GM19351 (cell line): ENCODE results near the gene C5orf15.
A peak's percentile ranks its signal among the peaks of the same experiment; 100 is the strongest.
"Not testable (repeated sequence)": the region's sequence is repeated elsewhere in the genome, so short reads cannot be mapped to it uniquely, and the experiment has no call there.

Source experiments
- ATAC-seq: cut with Tn5 transposase; IDR thresholded peaks from one replicate; pipeline ENCODE4 v1.9.1; 2021; ENCODE audit warnings: mild to moderate bottlenecking, moderate library complexity; ENCODE audit not compliant: unreplicated experiment

C5orf15 gene

DNA sequence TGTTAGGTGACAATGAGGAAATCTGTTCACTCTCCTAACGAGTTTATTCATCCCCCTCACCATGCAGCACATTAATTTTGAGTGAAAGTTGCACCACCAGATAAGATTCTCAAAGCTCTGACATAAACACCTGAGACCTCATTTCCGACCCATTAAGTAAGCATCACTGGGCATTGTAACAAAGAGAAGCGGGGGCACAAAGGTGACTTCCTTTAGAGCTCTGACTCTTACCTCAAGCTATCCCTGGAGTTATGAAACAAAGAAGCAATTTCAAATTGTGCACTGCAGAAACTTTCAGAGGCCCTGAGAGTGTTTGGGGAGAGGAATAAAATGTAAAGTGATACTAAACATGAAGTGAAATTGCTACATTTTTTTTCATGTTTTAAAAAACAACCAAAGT, 29.5 kb downstream of the C5orf15 start:
- peak; percentile 51 for ATAC-seq

DNA sequence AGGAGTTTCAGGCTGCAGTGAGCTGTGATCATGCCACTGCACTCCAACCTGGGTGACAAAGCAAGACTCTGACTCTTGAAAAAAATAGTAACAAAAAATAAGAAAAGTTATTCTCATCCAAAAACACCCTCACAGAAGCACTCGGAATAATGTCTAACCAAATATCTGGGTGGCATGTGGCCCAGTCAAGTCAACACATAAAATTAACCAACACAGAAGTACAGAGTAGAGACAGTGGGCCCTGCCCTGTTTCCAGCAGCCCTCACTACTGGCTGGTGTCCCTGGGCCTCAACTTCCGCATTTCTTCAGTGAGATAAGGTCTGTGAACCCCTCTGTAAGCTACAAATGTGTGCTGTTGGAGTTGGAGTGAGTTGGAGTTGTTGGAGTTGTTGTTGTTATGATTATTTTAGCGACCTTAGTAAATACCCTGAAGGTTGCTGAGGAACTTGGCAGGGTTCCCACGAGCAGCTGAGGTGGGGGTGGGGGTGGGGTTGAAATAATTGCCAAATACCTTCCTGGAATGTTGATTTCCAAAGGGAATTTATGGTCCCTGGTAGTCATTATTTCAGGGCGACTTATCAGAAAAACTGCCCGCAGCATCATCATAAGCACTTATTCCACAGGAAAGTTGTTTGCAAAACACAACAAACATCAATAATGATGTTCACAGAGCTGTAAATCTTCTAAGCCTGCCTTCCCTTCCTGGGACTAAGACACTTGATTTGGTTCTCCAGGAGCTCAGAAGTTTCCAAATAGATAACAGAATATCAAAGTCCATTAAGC, 30.2 kb downstream of the C5orf15 start:
- ATAC-seq: no peak

DNA sequence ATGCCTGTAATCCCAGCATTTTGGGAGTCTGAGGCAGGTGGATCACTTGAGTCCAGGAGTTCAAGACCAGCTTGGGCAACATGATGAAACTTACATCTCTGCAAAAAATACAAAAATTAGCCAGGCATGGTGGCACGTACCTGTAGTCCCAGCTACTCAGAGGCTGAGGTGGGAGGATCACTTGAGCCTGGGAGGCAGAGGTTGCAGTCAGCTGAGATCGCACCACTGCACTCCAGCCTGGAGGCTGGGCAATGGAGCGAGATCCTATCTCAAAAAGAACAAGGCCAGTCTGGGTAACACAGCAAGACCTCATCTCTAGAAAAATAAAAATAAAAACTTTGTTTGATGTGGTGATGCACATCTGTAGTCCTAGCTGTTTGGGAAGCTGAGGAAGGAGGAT, 30.8 kb downstream of the C5orf15 start:
- ATAC-seq: not testable (repeated sequence)

DNA sequence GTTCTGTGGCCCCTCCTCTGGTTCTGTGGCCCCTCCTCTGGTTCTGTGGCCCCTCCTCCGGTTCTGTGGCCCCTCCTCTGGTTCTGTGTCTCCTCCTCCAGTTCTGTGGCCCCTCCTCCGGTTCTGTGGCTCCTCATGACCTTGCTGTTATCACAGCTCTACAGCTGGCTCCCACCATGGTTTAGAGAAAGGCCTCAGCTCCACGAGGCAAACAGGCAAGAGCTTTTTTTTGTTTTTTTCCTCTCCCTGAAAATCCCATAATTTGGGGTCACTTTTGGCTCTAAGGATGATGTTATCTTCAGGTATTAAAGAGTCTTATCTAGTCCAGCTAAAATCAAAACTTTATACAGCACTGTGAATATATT, 31.8 kb downstream of the C5orf15 start:
- no peak for ATAC-seq

DNA sequence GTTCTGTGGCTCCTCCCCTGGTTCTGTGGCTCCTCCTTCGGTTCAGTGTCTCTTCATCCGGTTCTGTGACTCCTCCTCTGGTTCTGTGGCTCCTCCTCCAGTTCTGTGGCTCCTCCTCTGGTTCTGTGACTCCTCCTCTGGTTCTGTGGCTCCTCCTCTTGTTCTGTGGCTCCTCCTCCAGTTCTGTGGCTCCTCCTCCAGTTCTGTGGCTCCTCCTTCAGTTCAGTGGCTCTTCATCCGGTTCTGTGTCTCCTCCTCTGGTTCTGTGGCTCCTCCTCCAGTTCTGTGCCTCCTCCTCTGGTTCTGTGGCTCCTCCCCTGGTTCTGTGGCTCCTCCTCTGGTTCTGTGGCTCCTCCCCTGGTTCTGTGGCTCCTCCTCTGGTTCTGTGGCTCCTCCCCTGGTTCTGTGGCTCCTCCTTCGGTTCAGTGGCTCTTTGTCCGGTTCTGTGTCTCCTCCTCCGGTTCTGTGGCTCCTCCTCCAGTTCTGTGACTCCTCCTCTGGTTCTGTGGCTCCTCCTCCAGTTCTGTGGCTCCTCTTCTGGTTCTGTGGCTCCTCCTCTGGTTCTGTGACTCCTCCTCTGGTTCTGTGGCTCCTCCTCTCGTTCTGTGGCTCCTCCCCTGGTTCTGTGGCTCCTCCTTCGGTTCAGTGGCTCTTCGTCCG, 32.3 kb downstream of the C5orf15 start:
- ATAC-seq: not testable (repeated sequence)

DNA sequence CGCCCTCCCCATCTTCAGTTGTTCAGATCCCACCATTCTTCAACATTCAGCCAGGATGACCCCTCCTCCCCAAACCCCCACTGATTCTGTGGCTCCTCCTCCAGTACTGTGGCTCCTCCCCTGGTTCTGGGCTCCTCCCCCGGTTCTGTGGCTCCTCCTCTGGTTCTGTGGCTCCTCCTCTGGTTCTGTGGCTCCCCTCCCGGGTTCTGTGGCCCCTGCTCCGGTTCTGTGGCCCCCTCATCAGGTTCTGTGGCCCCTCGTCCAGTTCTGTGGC, 32.8 kb downstream of the C5orf15 start:
- ATAC-seq: no peak

DNA sequence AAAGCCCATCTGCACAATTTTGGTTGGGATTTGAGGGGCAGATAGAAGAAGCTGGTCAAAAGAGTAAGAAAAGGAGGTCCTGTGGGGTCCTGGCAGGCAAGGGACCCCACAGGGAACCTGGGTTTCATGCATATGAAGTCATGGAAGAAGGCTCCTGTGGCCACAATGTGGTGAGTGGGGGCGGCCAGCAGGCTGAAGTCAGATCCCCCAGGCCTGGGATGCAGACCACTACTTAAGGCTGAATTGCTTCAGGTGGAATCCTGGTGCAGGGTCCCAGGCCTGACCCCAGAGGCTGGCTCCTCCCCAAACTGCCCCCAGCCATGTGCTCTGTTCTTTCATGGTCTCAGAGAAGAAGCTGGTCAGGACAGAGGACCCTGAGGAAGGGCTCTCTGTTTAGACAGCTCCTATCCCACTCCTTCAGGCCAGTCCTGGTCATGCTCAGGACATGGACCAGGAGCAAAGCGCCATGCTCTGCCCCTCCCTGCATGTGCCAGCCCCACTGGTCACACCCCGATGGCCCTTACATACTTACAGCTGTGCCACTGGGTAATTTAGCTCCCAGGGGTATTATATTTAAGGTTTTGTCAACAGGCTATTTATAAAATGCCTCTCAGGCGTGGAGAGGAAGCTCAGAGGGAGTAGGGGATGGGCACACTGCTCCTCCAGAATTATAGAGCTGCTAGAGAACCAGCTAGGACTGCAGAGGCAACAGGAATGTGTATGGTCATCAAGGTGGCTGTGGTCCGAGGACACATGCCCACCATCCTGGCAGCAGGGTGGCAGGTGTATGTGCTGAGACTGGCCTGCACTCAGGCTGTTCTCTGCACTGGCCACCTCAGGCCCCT, 33.4 kb downstream of the C5orf15 start:
- no peak for ATAC-seq

DNA sequence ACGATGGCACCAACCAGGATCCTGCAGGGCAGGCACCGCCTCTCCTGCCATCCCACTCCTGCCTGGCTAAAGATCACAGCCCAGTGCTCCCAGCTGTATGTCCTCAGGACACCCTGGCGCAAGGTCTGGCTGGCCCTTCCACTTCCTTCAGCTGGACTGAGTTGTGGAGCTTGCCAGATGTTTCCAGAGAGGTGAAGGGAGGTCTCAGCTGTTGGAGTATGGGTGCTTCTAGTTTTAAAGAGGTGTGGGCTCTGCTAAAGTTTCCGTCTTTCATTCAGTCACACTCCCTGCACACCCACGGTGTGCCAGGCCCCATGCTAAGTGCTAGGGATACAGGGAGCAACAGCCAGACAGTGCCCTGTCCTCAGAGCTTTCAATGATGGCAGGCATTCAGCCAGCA, 34.1 kb downstream of the C5orf15 start:
- ATAC-seq: no peak

DNA sequence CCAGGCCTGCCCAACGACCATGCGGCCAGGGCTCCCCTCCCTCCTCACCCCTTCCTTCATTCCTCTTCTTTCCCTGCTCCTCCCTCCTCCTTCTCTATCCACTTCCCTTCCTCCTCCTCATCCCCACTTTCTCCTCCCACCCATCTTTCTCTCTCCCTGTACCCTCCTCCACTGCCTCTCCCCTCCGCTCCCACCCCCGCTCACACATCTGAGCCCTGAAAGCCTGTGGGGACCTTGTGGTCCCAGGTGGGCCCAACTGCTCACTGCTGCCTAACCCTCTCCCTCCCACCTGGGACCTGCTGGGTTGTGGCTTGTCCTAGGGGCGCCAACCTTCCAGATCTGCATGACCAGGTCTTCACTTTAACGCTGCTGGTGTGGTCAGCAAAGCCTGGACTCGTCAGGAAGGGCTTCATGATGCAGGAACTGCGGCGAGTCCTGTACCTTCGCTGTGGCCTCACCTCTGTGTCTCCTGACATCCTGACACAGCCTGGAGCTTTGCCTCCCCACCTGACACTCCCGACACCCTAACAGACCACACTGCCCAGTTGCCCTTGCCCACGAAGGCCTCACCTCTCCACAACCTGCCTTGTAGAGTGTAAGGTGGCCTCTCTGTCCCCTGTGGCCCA, 34.6 kb downstream of the C5orf15 start:
- ATAC-seq: no peak

DNA sequence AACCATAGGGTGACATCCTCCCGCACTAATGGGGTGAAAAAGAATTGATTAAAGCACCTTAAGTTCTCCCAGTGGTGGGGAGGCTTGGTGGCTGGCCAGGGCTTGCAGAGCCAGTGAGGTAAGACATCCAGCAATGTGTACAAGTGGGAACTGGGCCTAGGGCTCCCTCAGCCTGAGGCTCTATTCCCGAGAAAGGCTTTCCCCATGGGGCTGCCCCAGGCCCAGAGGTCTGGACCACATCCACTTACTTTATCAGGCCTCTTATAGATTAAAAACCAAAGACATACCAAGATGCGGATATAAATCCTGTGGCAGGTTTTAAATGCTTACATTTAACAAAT, 35.3 kb downstream of the C5orf15 start:
- no peak for ATAC-seq

DNA sequence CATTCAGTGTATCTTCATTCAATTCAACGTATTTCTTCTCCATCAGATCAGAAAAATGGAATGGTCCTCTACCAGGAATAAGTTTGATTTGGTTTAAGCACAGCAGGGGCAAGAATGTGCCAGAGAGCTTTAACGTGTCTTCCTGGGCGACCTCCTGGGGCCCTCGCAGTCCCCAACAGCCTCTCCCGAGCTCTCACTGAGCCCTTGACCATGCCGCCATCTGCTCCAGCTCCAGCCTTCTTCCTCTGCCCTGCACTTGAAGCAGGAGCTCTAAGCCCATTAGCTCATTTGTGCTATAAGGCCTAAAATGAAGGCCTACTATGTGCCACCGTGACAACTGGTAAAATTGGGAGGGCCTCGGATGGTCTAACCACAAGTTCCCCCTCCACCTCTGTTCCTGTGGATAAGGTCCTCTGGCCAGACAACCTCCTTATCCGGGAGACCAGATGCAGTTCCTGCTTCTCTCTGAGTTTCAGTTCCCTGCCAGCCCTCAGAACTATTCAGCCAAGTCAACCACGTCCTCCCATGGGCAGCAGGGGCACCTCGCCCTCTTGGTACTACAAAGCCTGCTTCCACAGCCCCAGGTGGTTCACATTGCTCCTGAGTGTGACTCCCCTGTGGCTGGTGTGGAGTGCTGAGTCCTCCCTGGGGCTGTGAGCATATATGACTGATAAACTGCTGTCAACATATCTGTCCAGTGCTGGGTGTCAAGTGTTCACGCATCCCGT, 35.8 kb downstream of the C5orf15 start:
- ATAC-seq: no peak

DNA sequence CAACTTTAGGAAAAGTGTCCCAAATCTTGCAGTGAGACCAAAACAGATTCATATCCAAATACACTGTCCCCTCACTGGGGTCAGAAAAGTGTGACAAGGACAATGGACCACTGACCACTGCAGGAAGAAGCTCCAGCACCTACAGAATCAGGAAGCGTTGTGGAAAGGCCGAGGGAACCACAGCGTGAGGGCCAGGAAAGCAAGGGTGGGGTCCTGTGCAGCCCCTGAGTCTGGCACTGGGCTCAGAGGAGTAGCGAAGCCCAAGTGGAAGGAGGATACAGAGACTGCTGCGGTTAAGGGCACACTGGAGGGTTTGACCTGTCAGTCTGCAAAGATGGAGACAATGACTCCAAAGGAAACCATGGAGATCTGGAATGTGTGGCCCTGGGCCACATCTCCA, 36.9 kb downstream of the C5orf15 start:
- ATAC-seq: no peak

DNA sequence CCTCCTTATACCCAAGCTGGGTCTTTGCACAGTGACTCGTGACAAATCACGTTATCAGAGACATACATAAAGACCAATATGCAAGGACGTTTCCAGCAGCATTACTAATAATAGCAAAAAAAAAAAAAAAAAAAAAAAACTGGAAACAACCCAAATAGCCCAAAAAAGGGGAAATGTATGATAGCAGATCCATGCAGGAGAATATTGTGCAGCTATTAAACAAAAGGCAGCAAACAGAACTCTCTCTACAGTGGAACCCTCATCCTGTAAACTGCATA, 37.7 kb downstream of the C5orf15 start:
- no peak for ATAC-seq

DNA sequence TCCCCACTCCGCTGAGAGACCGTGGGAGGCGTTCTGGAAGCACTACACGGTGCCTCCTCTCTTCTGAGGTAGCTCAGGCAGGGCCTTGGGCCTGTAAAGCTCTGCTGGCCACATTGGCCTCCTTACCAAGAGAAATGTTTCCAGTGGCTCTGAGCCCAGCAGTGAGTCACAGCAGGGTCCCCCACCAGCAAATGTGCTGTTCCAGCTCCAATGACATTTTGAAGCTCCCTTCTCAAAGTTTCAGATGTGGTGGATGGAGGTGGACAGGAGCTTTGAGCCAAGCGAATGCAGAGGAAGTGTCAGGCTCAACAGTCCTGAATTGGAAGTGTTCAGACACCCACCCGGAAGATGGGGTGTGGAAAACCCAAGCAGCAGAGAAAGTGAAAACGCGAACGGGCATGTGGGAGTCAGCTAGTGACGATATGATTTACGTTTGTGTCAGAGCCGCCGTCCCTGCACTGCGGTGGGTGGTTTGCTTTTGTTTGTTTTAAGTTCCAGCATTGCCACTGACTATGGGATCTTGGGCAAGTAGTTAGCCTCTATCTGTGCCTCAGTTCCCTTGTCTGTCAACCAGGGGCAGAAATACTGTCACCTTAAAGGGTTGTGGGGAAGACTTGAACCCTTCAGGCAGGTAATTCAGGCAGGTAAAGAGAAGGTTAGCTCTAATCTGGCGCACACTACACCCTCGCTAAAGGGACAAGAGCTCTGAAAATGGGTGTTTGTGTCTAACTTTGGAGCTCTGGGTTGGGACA, 38.2 kb downstream of the C5orf15 start:
- peak; percentile 57 for ATAC-seq

DNA sequence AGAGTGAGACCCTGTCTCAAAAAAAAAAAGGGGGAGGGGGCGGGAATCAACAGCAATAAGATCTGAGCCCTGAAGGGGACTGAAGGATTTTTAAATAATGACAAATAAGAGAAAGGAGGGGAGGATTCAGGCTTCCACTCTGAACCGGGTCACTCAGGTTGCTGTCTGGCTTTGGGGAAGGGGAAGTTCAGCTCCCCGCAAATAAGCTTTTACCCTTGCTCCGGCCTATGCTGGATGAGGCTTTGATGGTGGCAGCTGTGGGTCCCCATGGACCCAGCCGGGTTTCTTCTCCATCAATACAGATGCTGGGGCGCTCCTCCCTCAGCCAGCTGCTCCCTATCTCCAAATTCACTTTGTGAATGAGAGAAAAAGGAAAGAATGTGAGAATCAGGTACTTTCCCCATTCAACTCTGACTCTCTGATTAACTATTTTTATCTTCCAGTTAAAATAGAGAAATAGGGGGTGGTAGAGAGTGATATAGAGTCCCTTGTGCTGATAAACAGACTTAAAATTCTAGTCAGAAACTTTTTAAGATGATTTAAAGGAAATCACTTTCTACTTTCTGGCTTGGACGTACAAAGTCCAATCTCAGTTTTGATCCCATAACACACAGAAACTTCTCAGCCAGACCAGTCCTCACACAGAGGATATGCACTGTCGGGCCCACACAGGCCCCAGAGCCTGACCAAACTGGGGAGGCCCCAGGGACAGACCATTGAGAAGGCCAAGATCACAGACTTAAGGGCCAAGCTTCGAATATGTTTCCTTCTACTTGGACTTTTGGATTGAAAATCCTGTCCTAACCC, 39.6 kb downstream of the C5orf15 start:
- ATAC-seq: peak; percentile 37

DNA sequence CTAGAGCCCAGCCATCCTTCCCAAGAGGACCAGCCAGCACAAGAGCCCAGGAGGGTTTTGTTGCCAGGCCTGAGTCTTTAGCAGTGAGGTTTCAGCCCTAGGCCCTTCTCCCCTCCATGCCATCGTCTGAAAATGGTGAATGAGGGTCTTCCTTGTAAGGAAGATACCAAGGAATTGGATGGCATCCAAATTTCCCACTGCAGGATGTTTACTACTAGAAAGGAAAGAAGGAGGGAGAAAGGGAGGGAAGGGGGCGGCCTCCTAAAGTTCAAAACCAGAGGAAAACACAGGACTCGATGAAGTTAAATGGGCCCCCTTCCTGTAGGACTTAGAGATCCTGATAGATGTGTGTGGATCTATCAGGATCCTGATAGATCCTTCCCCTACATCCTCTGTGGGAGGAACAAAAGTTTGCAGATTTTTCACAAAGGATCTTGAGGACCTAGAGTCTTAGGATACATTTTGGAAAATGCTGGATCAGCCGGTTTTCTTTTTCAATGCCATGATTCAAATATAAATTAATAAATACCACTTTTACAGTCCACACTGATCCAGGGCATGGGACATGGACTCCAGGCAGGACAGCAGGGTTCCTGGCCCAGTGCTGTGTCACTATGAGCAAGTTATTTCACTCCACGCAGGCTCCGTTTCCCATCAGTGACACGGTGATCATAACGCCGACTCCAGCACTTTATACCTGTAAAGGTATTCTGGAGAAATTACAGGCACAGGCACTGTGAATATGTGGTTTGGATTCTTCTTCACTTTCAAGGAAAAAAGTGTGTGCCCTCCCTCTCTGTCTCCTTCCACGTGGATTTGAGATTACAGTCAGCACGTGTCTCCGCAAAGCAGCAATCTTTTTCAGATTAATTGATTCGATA, 40.9 kb downstream of the C5orf15 start:
- no peak for ATAC-seq

DNA sequence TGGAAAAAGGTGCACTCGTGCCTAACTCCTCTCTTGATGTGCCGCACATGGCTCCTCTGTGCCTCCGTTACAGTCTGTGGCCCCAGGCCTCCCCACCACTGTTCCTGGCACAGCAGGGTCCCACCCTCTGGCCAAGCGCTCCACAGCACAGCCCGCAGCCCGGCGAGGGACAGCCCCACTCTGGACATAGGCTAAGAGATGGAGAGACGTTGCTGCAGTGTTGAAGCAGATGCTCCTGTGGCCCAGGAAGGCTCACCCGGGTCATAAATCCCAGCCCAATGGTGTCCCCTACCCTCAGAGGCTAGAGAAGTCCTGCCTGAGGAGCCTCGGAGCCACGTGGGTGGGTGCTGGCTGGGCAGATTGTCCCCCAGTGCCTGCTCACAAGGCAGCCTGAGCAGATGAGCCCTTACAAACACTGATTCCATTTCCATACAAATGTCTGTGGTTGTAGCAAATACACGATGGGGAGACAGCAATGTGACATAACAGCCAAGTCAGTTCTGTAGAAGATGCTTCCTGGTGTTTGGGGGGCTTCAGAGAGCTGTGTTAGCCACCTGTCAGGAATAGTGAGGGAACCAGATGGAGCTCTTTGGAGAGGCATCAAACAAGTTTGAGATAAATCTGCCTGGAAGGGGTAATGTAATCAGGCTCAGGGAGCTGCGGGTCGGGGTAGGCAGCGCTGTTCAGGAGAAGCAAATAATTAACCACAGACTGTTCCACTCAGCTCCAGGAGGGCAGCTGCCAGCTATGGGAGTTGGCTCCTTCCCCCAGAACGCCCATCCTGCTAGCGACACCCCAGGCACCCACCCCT, 41.7 kb downstream of the C5orf15 start:
- no peak for ATAC-seq
